Activated CD4-positive, alpha-beta T cell treated with anti-CD3 and anti-CD28 coated beads, Interleukin-2, amount 10 ng/mL, durations not matched to agents 24 days and 14 days (primary cell): ENCODE measurements around the gene ISX. TPM values are rescaled to one million over a fixed set of nuclear protein-coding genes. Genes with fewer than 3 reads are reported as not detected.

Experiments
- DNase-seq: peaks from one replicate; pipeline ENCODE4 v3.0.0; 2022
- H3K27ac Mint-ChIP-seq: one replicate; pipeline ENCODE4 v1.8.0; 2022; ENCODE audit warnings: mild to moderate bottlenecking, mixed read lengths
- H3K27me3 Mint-ChIP-seq: one replicate; pipeline ENCODE4 v1.8.0; 2022; ENCODE audit warnings: mixed read lengths
- H3K36me3 Mint-ChIP-seq: one replicate; pipeline ENCODE4 v1.8.0; 2022; ENCODE audit warnings: low read depth, mild to moderate bottlenecking, mixed read lengths
- H3K4me1 Mint-ChIP-seq: one replicate; pipeline ENCODE4 v1.8.0; 2021; ENCODE audit warnings: mixed read lengths
- H3K4me3 Mint-ChIP-seq: one replicate; pipeline ENCODE4 v1.8.0; 2022; ENCODE audit warnings: mild to moderate bottlenecking, moderate library complexity, mixed read lengths
- H3K9me3 Mint-ChIP-seq: one replicate; pipeline ENCODE4 v1.8.0; 2021; ENCODE audit warnings: mixed read lengths
- intact Hi-C: fragments of 100-400 bp; cut with micrococcal nuclease; formaldehyde crosslinking; loops from one replicate; pipeline ENCODE4 v1.15.1; 2023
- total RNA-seq: library from RNA; stranded (reverse); gene quantifications from 2 replicates; pipeline ENCODE4 v1.2.3, GENCODE V29; 2022

The ISX gene
- total RNA-seq, 1 donor from 2014 or later: not detected

DNA sequence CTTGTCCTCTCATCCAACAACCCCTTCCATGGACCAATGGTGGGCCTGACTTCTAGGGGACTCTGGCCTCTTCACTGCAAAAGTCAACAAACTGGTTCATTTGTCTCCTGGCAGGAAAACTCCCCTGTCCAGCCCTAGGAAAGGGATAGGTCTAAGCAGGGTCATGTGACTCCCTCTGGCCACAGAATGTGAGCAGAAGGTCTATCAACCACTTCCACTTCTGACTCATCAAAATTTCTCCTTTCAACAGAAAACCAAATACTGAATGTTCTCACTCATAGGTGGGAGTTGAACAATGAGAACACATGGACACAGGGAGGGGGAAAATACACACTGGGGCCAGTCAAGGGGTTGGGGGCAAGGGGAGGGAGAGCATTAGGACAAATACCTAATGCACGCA is 1.3 kb upstream of the ISX start:
- no peak for DNase-seq
- H3K27me3 Mint-ChIP-seq: no peaks in the 10 kb centered on the region
- intact Hi-C loops: no loop called here
- no peak overlapping the region for H3K4me3 Mint-ChIP-seq
- peaks cover 9% of the 10 kb centered on the region for H3K9me3 Mint-ChIP-seq
- peaks cover 3% of the 10 kb centered on the region for H3K4me1 Mint-ChIP-seq
- H3K36me3 Mint-ChIP-seq: no peaks in the 10 kb centered on the region
- H3K27ac Mint-ChIP-seq: peak overlapping the region; percentile 2

DNA sequence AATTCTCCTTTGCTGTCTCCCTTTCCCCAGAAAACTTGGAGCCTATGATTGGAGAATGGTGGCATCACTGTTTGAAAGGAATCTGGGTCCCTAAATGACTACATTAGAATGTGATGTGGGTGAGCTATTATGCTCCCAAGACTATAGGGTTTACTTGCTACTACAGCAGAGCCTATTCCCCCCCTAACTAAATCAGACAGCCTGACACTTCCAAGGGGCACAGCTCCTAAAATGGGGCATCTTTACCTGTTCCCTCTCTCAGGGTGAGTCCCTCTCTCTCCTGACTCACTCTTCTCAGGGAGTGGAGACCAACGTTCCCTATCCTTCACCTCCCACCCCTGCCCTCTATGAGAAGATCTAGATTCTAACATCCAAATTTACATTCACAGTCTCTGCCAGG is 775 bp upstream of the ISX start:
- Mint-ChIP-seq H3K4me1 (peaks cover 3% of the 10 kb centered on the region), H3K27ac (no peak overlapping the region), H3K9me3 (peaks cover 7% of the 10 kb centered on the region), H3K27me3 (no peaks in the 10 kb centered on the region), H3K36me3 (no peaks in the 10 kb centered on the region), H3K4me3 (no peak overlapping the region)
- intact Hi-C loops: no loop called here
- DNase-seq: no peak

DNA sequence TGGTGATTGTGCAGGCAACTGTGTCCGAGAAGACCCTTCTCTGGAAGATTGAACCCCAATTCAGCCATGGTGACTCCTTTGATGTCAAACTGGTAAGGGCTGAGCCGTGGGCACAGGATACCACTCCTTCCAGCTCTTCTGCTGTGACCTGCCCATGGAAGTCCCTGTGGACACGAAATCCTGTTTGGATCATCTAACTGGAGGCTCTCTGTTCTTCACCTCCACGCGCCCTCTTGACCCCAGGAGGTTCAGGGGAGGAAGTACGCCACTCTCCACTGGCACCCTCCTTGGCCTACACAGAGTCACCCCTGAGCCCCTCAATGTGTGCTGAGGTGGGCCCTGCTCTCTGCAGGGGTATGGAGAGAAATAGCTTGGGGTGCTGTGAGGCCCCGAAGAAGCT is 810 bp downstream of the ISX start:
- H3K36me3 Mint-ChIP-seq: no peaks in the 10 kb centered on the region
- H3K4me1 Mint-ChIP-seq: peaks cover 3% of the 10 kb centered on the region
- no peak overlapping the region for H3K4me3 Mint-ChIP-seq
- intact Hi-C loops: no loop called here
- H3K27me3 Mint-ChIP-seq: no peaks in the 10 kb centered on the region
- peaks cover 4% of the 10 kb centered on the region for H3K9me3 Mint-ChIP-seq
- H3K27ac Mint-ChIP-seq: no peak overlapping the region
- DNase-seq: no peak

DNA sequence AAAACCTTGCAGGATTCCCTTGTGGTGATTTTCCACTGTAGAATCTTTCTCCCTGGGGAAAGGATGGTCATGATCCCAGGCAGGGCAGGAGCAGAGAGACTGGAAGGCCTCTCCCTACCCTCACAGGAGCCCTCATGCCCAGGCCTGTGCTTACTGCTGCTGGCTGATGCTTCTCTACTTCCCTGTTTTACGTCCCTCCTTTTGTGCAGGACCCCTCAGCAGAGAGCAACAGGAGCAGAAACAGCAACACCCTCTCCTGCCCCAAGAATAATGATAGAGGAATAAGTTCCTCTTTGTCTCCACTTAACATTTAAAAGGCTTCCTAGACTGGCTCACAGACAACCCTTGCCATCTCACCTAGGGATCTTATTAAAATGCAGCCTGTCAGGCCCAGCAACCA is 3.6 kb downstream of the ISX start:
- Mint-ChIP-seq H3K27me3 (no peaks in the 10 kb centered on the region), H3K9me3 (no peaks in the 10 kb centered on the region), H3K36me3 (no peaks in the 10 kb centered on the region), H3K4me3 (no peak overlapping the region), H3K4me1 (peaks cover 3% of the 10 kb centered on the region), H3K27ac (no peak overlapping the region)
- DNase-seq: no peak
- intact Hi-C loops: no loop called here

- Mint-ChIP-seq H3K27ac (no peak overlapping the region), H3K36me3 (no peaks in the 10 kb centered on the region), H3K9me3 (no peaks in the 10 kb centered on the region), H3K4me1 (no peaks in the 10 kb centered on the region), H3K4me3 (no peak overlapping the region), H3K27me3 (no peaks in the 10 kb centered on the region)
- intact Hi-C loops: no loop called here
- DNase-seq: no peak
These were observed 4.6 kb downstream of the ISX start for GRCh38 chr22:35070451-35071093.

DNA sequence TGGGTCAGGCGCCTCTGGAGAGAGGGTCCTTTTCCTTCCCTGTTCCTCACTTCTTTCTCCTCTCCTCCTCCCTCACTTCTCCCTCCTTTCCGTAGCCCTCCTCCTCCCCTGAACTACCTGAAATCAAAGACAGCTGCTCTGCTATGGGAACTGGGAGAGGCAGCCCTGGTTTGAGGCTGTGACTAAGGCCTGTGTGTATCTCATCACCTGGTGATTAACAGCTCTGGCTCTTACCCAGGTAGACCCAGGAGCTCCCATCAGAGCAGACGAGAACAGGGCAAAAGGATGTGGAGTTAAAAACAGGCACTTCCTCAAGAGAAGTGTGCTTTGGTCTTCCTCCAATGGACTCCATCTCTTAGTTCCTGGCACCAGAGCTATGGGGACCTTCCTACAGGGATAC is 5.8 kb downstream of the ISX start:
- H3K9me3 Mint-ChIP-seq: no peaks in the 10 kb centered on the region
- H3K4me3 Mint-ChIP-seq: no peak overlapping the region
- H3K36me3 Mint-ChIP-seq: no peaks in the 10 kb centered on the region
- DNase-seq: no peak
- H3K27me3 Mint-ChIP-seq: no peaks in the 10 kb centered on the region
- no peak overlapping the region for H3K27ac Mint-ChIP-seq
- H3K4me1 Mint-ChIP-seq: no peaks in the 10 kb centered on the region
- intact Hi-C loops: no loop called here

DNA sequence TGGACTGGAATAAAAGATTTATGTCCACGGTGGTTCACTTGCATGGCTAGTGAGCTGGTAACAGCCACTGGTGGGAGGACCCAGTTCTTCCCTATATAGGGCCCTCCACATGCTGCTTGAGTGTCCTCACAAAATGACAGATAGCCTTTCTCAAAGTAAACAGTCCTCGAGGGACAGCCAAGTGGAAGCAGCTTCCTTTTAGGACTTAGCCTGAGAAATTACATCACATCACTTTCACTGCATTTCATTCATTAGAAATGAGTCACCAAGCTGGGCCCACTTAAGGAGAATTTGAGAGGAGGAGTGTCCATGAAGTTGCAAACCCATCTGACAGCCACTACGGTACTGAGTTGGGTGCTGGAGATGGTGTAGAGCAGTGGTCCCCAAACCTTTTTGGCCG is 7.0 kb downstream of the ISX start:
- H3K4me3 Mint-ChIP-seq: no peak overlapping the region
- H3K9me3 Mint-ChIP-seq: no peaks in the 10 kb centered on the region
- intact Hi-C loops: no loop called here
- no peaks in the 10 kb centered on the region for H3K36me3 Mint-ChIP-seq
- DNase-seq: no peak
- H3K27ac Mint-ChIP-seq: no peak overlapping the region
- peaks cover under 1% of the 10 kb centered on the region for H3K27me3 Mint-ChIP-seq
- H3K4me1 Mint-ChIP-seq: no peaks in the 10 kb centered on the region

DNA sequence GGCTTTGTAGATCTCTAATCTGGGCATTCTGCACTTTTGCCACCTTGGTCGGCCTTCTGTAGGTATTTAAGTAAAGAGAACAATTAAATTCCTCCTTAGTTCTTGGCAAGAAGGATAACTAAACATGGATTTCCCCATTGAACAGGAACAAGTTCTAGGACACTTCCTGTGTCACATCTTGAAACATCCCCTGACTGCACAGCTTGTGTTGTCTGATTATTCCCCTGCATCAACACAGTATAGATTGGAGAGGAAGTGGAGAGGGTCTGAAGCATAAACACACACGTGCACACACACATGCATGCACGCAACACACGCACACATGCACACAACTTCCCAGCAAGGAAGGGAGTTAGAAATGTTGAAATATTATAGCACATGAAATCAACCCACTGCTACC is 8.6 kb downstream of the ISX start:
- DNase-seq: no peak
- no peaks in the 10 kb centered on the region for H3K4me1 Mint-ChIP-seq
- no peak overlapping the region for H3K27ac Mint-ChIP-seq
- no peaks in the 10 kb centered on the region for H3K36me3 Mint-ChIP-seq
- intact Hi-C loops: no loop called here
- no peak overlapping the region for H3K4me3 Mint-ChIP-seq
- H3K9me3 Mint-ChIP-seq: no peaks in the 10 kb centered on the region
- H3K27me3 Mint-ChIP-seq: peaks cover 2% of the 10 kb centered on the region

- DNase-seq: no peak
- Mint-ChIP-seq H3K4me3 (no peak overlapping the region), H3K9me3 (no peaks in the 10 kb centered on the region), H3K4me1 (no peaks in the 10 kb centered on the region), H3K36me3 (no peaks in the 10 kb centered on the region), H3K27ac (no peak overlapping the region), H3K27me3 (peaks cover 2% of the 10 kb centered on the region)
- intact Hi-C loops: no loop called here
These were observed 10.7 kb downstream of the ISX start for GRCh38 chr22:35076630-35077029.

- no peaks in the 10 kb centered on the region for H3K4me1 Mint-ChIP-seq
- H3K4me3 Mint-ChIP-seq: no peak overlapping the region
- H3K27ac Mint-ChIP-seq: no peak overlapping the region
These were observed 19.7 kb downstream of the ISX start for GRCh38 chr22:35085621-35086020.

GRCh38 chr22:35089139-35089538 is 23.2 kb downstream of the ISX start:
- no peaks in the 10 kb centered on the region for H3K4me1 Mint-ChIP-seq

More at GRCh38 chr22:35085621-35086020, 19.7 kb downstream of the ISX start:
- intact Hi-C loops: no loop called here
- no peak for DNase-seq
- H3K9me3 Mint-ChIP-seq: peaks cover 4% of the 10 kb centered on the region
- H3K27me3 Mint-ChIP-seq: no peaks in the 10 kb centered on the region
- H3K36me3 Mint-ChIP-seq: no peaks in the 10 kb centered on the region

DNA sequence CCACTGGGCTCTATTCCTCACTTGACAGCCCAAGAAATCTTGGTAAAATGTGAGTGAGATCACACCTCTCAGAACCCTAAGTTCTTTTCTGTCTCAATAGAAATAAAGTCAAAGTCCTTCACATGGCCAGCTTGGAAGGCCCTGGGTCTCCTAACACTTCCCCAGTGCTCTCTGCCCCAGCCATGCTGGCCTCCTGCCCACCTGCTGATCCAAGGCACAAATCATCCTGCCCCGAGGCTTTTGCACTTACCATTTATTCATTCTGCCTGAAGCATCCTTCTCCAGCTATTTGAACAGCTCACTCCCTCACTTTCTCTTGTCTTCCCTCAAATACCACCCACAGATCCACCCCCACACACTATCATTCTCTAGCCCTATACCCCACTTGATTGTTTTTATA is 26.4 kb downstream of the ISX start:
- no peaks in the 10 kb centered on the region for H3K27me3 Mint-ChIP-seq
- no peak overlapping the region for H3K27ac Mint-ChIP-seq
- no peaks in the 10 kb centered on the region for H3K4me1 Mint-ChIP-seq
- H3K36me3 Mint-ChIP-seq: no peaks in the 10 kb centered on the region
- no peak overlapping the region for H3K4me3 Mint-ChIP-seq
- H3K9me3 Mint-ChIP-seq: no peaks in the 10 kb centered on the region
- intact Hi-C loops: no loop called here
- no peak for DNase-seq

More at GRCh38 chr22:35089139-35089538, 23.2 kb downstream of the ISX start:
- Mint-ChIP-seq H3K27me3 (no peaks in the 10 kb centered on the region), H3K4me3 (no peak overlapping the region), H3K36me3 (no peaks in the 10 kb centered on the region), H3K9me3 (no peaks in the 10 kb centered on the region), H3K27ac (no peak overlapping the region)
- intact Hi-C loops: no loop called here
- no peak for DNase-seq

GRCh38 chr22:35098921-35099320 is 33.0 kb downstream of the ISX start:
- DNase-seq: no peak
- H3K9me3 Mint-ChIP-seq: no peaks in the 10 kb centered on the region
- H3K4me3 Mint-ChIP-seq: no peak overlapping the region
- H3K27ac Mint-ChIP-seq: no peak overlapping the region
- H3K27me3 Mint-ChIP-seq: no peaks in the 10 kb centered on the region
- H3K4me1 Mint-ChIP-seq: no peaks in the 10 kb centered on the region
- intact Hi-C loops: no loop called here
- no peaks in the 10 kb centered on the region for H3K36me3 Mint-ChIP-seq

GRCh38 chr22:35099883-35100282 is 33.9 kb downstream of the ISX start:
- Mint-ChIP-seq H3K27me3 (no peaks in the 10 kb centered on the region), H3K4me3 (no peak overlapping the region), H3K4me1 (no peaks in the 10 kb centered on the region), H3K27ac (no peak overlapping the region), H3K36me3 (no peaks in the 10 kb centered on the region), H3K9me3 (no peaks in the 10 kb centered on the region)
- intact Hi-C loops: no loop called here
- no peak for DNase-seq

- Mint-ChIP-seq H3K4me3 (no peak overlapping the region), H3K27ac (no peak overlapping the region), H3K9me3 (no peaks in the 10 kb centered on the region), H3K27me3 (peaks cover 6% of the 10 kb centered on the region), H3K36me3 (no peaks in the 10 kb centered on the region), H3K4me1 (no peaks in the 10 kb centered on the region)
- intact Hi-C loops: no loop called here
- DNase-seq: no peak
These were observed 36.7 kb downstream of the ISX start for GRCh38 chr22:35102663-35103062.
